Activated CD8-positive, alpha-beta T cell treated with anti-CD3 and anti-CD28 coated beads, Interleukin-2, amount 10 ng/mL, durations not matched to agents 7 days and 5 days (primary cell): ENCODE data around the gene CFD. TPM values are rescaled to one million over a fixed set of nuclear protein-coding genes. Genes with fewer than 3 reads are reported as not detected.
"Not testable (repeated sequence)": the region's sequence is repeated elsewhere in the genome, so short reads cannot be mapped to it uniquely, and the experiment has no call there.

Experiments
- ATAC-seq: fragments of 150-1000 bp; cut with Tn5 transposase; one replicate; pipeline ENCODE4 v1.10.0; 2021; ENCODE audit warnings: moderate library complexity
- CTCF ChIA-PET: fragments of 350-600 bp; sonication (Branson Sonifier 250); formaldehyde crosslinking; loops from one replicate; lab custom pipeline; 2021; ENCODE audit warnings: antibody characterized with exemption; lab: Charles Lee
- POLR2A ChIA-PET: fragments of 350-600 bp; sonication (Branson Sonifier 250); formaldehyde crosslinking; loops from one replicate; lab custom pipeline; 2021; ENCODE audit warnings: antibody characterized with exemption; lab: Charles Lee
- DNase-seq: peaks from one replicate; pipeline ENCODE4 v3.0.0-alpha.2; 2020
- H3K27ac Mint-ChIP-seq: one replicate; pipeline ENCODE4 v1.8.0; 2021; ENCODE audit warnings: mild to moderate bottlenecking, mixed read lengths
- H3K27me3 Mint-ChIP-seq: one replicate; pipeline ENCODE4 v1.8.0; 2021; ENCODE audit warnings: low read depth, mixed read lengths
- H3K36me3 Mint-ChIP-seq: one replicate; pipeline ENCODE4 v1.8.0; 2021; ENCODE audit warnings: low read depth, mixed read lengths
- H3K4me1 Mint-ChIP-seq: one replicate; pipeline ENCODE4 v1.8.0; 2021; ENCODE audit warnings: low read depth, mixed read lengths
- H3K4me3 Mint-ChIP-seq: one replicate; pipeline ENCODE4 v1.8.0; 2021; ENCODE audit warnings: mild to moderate bottlenecking, mixed read lengths
- H3K9me3 Mint-ChIP-seq: one replicate; pipeline ENCODE4 v1.8.0; 2022; ENCODE audit warnings: mixed read lengths; ENCODE audit not compliant: insufficient read depth
- total RNA-seq, 2 experiments: library from RNA; stranded (reverse); gene quantifications; one replicate each; pipeline ENCODE4 v1.2.3, GENCODE V29; 2021

The CFD gene
- total RNA-seq, 2 experiments from 2014 or later: 2.1 to 2.2 TPM

- no peak for ATAC-seq
- H3K36me3 Mint-ChIP-seq: peaks cover 20% of the 10 kb centered on the region
Observed at GRCh38 chr19:890831-891230, 31.4 kb downstream of the CFD start.

GRCh38 chr19:891421-892200 lies 32.1 kb downstream of the CFD start:
- not testable (repeated sequence) for H3K27me3 Mint-ChIP-seq, ATAC-seq, H3K9me3 Mint-ChIP-seq, DNase-seq
- Mint-ChIP-seq H3K4me1 (peaks cover 32% of the 10 kb centered on the region), H3K27ac (peak overlapping the region; percentile 84), H3K36me3 (peaks cover 24% of the 10 kb centered on the region), H3K4me3 (peak overlapping the region; percentile 76)
- CTCF ChIA-PET: interaction anchor here (2.0 kb wide), 1 partner anchor 28 kb away, joined by 14 read pairs; no protein-coding TSS in a partner anchor
- POLR2A ChIA-PET: interaction anchor here (0.6 to 2.3 kb wide), 3 partner anchors 12 to 82 kb away, joined by 3 to 36 read pairs (median 3); no protein-coding TSS in a partner anchor

More at GRCh38 chr19:890831-891230, 31.4 kb downstream of the CFD start:
- DNase-seq: no peak
- Mint-ChIP-seq H3K27ac (peak overlapping the region; percentile 60), H3K4me1 (peaks cover 32% of the 10 kb centered on the region), H3K9me3 (no peaks in the 10 kb centered on the region), H3K27me3 (no peaks in the 10 kb centered on the region), H3K4me3 (peak overlapping the region; percentile 51)
- ChIA-PET CTCF (no interaction called here), POLR2A (interaction anchor here (0.6 to 1.4 kb wide), 2 partner anchors 19 to 83 kb away, joined by 3 read pairs; no protein-coding TSS in a partner anchor)

- ATAC-seq: peak; percentile 46
Observed at GRCh38 chr19:892243-892893, 32.9 kb downstream of the CFD start.

GRCh38 chr19:892894-893689 lies 33.6 kb downstream of the CFD start, which contains the start of the genes MED16 and RNU6-9:
Gene MED16, minus strand, starts transcription at chr19:893187. Its CDS starts 2,056 bp downstream, at chr19:891131.
Gene RNU6-9, plus strand, starts transcription at chr19:893484.
- peaks cover 26% of the 10 kb centered on the region for H3K36me3 Mint-ChIP-seq
- ATAC-seq: peak; percentile 94
- H3K4me1 Mint-ChIP-seq: peaks cover 28% of the 10 kb centered on the region

More at GRCh38 chr19:892243-892893, 32.9 kb downstream of the CFD start:
- ChIA-PET CTCF (interaction anchor here (1.3 to 2.0 kb wide), 3 partner anchors 16 to 29 kb away, joined by 3 to 14 read pairs (median 8); no protein-coding TSS in a partner anchor), POLR2A (interaction anchor here (0.8 to 2.3 kb wide), 8 partner anchors 10 to 129 kb away, joined by 3 to 36 read pairs (median 4); partner anchors contain the start of genes RNU6-2 and WDR18)
- Mint-ChIP-seq H3K4me1 (peaks cover 32% of the 10 kb centered on the region), H3K4me3 (peak overlapping the region; percentile 76), H3K27ac (peak overlapping the region; percentile 84), H3K27me3 (no peaks in the 10 kb centered on the region), H3K36me3 (peaks cover 27% of the 10 kb centered on the region), H3K9me3 (no peaks in the 10 kb centered on the region)
- peak; percentile 60 for DNase-seq

GRCh38 chr19:896434-896833 lies 37.0 kb downstream of the CFD start:
- ATAC-seq (no peak), DNase-seq (no peak)
- H3K27ac Mint-ChIP-seq: no peak overlapping the region
- H3K9me3 Mint-ChIP-seq: no peaks in the 10 kb centered on the region
- POLR2A ChIA-PET: interaction anchor here (1.2 kb wide), 1 partner anchor 12 kb away, joined by 3 read pairs; no protein-coding TSS in a partner anchor
- H3K36me3 Mint-ChIP-seq: peaks cover 26% of the 10 kb centered on the region
- peaks cover 19% of the 10 kb centered on the region for H3K4me1 Mint-ChIP-seq
- no peak overlapping the region for H3K4me3 Mint-ChIP-seq
- no peaks in the 10 kb centered on the region for H3K27me3 Mint-ChIP-seq
- CTCF ChIA-PET: interaction anchor here (1.9 kb wide), 1 partner anchor 11 kb away, joined by 4 read pairs; no protein-coding TSS in a partner anchor

More at GRCh38 chr19:892894-893689, 33.6 kb downstream of the CFD start, which contains the start of the genes MED16 and RNU6-9:
- H3K27ac Mint-ChIP-seq: peak within 1 kb of the TSS; percentile 99
- H3K9me3 Mint-ChIP-seq: no peaks in the 10 kb centered on the region
- no peaks in the 10 kb centered on the region for H3K27me3 Mint-ChIP-seq
- CTCF ChIA-PET: interaction anchor here (0.6 to 2.0 kb wide), 6 partner anchors 11 to 423 kb away, joined by 3 to 14 read pairs (median 4); partner anchors contain the start of gene WDR18
- peak; percentile 93 for DNase-seq
- POLR2A ChIA-PET: interaction anchor here (0.7 to 2.3 kb wide), 10 partner anchors 9 to 128 kb away, joined by 3 to 36 read pairs (median 4); partner anchors contain the start of genes RNU6-2 and WDR18
- peak within 1 kb of the TSS; percentile 86 for H3K4me3 Mint-ChIP-seq

- ATAC-seq (no peak), DNase-seq (no peak)
- H3K36me3 Mint-ChIP-seq: peaks cover 26% of the 10 kb centered on the region
- H3K4me3 Mint-ChIP-seq: no peak overlapping the region
- no peaks in the 10 kb centered on the region for H3K9me3 Mint-ChIP-seq
- H3K4me1 Mint-ChIP-seq: peaks cover 19% of the 10 kb centered on the region
- H3K27me3 Mint-ChIP-seq: no peaks in the 10 kb centered on the region
- ChIA-PET CTCF (interaction anchor here (1.9 kb wide), 1 partner anchor 11 kb away, joined by 4 read pairs; no protein-coding TSS in a partner anchor), POLR2A (interaction anchor here (1.2 kb wide), 1 partner anchor 12 kb away, joined by 3 read pairs; no protein-coding TSS in a partner anchor)
- no peak overlapping the region for H3K27ac Mint-ChIP-seq
Observed at GRCh38 chr19:896999-897398, 37.5 kb downstream of the CFD start.

GRCh38 chr19:897442-898039 lies 38.1 kb downstream of the CFD start:
- Mint-ChIP-seq H3K27me3 (no peaks in the 10 kb centered on the region), H3K4me1 (peaks cover 19% of the 10 kb centered on the region), H3K4me3 (no peak overlapping the region), H3K36me3 (peaks cover 28% of the 10 kb centered on the region), H3K27ac (no peak overlapping the region), H3K9me3 (no peaks in the 10 kb centered on the region)
- POLR2A ChIA-PET: interaction anchor here (1.2 kb wide), 1 partner anchor 11 kb away, joined by 3 read pairs; no protein-coding TSS in a partner anchor
- no peak for ATAC-seq
- CTCF ChIA-PET: interaction anchor here (1.9 kb wide), 1 partner anchor 10 kb away, joined by 4 read pairs; no protein-coding TSS in a partner anchor
- DNase-seq: no peak

- no peaks in the 10 kb centered on the region for H3K9me3 Mint-ChIP-seq
- DNase-seq (peak; percentile 56), ATAC-seq (peak; percentile 27)
- POLR2A ChIA-PET: no interaction called here
- H3K27me3 Mint-ChIP-seq: no peaks in the 10 kb centered on the region
- peaks cover 24% of the 10 kb centered on the region for H3K36me3 Mint-ChIP-seq
- peaks cover 12% of the 10 kb centered on the region for H3K4me1 Mint-ChIP-seq
- H3K27ac Mint-ChIP-seq: peak overlapping the region; percentile 49
- CTCF ChIA-PET: no interaction called here
- H3K4me3 Mint-ChIP-seq: no peak overlapping the region
Observed at GRCh38 chr19:898663-899062, 39.2 kb downstream of the CFD start.

- no peak for ATAC-seq
- peaks cover 28% of the 10 kb centered on the region for H3K36me3 Mint-ChIP-seq
Observed at GRCh38 chr19:899336-900042, 40.0 kb downstream of the CFD start.

GRCh38 chr19:900043-900301 lies 40.5 kb downstream of the CFD start:
- CTCF ChIA-PET: no interaction called here
- Mint-ChIP-seq H3K4me3 (no peak overlapping the region), H3K9me3 (no peaks in the 10 kb centered on the region), H3K4me1 (peaks cover 14% of the 10 kb centered on the region), H3K36me3 (peaks cover 28% of the 10 kb centered on the region), H3K27me3 (no peaks in the 10 kb centered on the region), H3K27ac (no peak overlapping the region)
- ATAC-seq: no peak
- DNase-seq: no peak
- POLR2A ChIA-PET: no interaction called here

More at GRCh38 chr19:899336-900042, 40.0 kb downstream of the CFD start:
- POLR2A ChIA-PET: no interaction called here
- H3K4me1 Mint-ChIP-seq: peaks cover 11% of the 10 kb centered on the region
- no peak for DNase-seq
- no peaks in the 10 kb centered on the region for H3K9me3 Mint-ChIP-seq
- no peak overlapping the region for H3K27ac Mint-ChIP-seq
- no peaks in the 10 kb centered on the region for H3K27me3 Mint-ChIP-seq
- H3K4me3 Mint-ChIP-seq: no peak overlapping the region
- CTCF ChIA-PET: no interaction called here
